Activated naive CD4-positive, alpha-beta T cell treated with anti-CD3 and anti-CD28 coated beads, Interleukin-2, amount 10 ng/mL, durations not matched to agents 7 days and 5 days (primary cell): ENCODE measurements around the gene TIPRL.

ENCODE experiments used
- CTCF ChIA-PET: fragments of 350-600 bp; sonication (Branson Sonifier 250); formaldehyde crosslinking; loops from one replicate; lab custom pipeline; 2021; ENCODE audit warnings: antibody characterized with exemption; lab: Charles Lee
- DNase-seq: peaks from one replicate; pipeline ENCODE4 v3.0.0-alpha.2; 2020
- H3K27ac Mint-ChIP-seq: one replicate; pipeline ENCODE4 v1.8.0; 2021; ENCODE audit warnings: mild to moderate bottlenecking, moderate library complexity, mixed read lengths
- H3K27me3 Mint-ChIP-seq: one replicate; pipeline ENCODE4 v1.8.0; 2021; ENCODE audit warnings: mild to moderate bottlenecking, mixed read lengths
- H3K36me3 Mint-ChIP-seq: one replicate; pipeline ENCODE4 v1.8.0; 2021; ENCODE audit warnings: mixed read lengths
- H3K4me1 Mint-ChIP-seq: one replicate; pipeline ENCODE4 v1.8.0; 2021; ENCODE audit warnings: mixed read lengths
- H3K4me3 Mint-ChIP-seq: one replicate; pipeline ENCODE4 v1.8.0; 2021; ENCODE audit warnings: mild to moderate bottlenecking, moderate library complexity, mixed read lengths
- H3K9me3 Mint-ChIP-seq: one replicate; pipeline ENCODE4 v1.8.0; 2021; ENCODE audit warnings: mixed read lengths

The TIPRL gene

GRCh38 chr1:168178638-168179437 is at the start of gene TIPRL:
Gene TIPRL (plus strand): TSS chr1:168178962. CDS start chr1:168179078, 116 bp downstream.
- no peaks in the 10 kb centered on the region for H3K27me3 Mint-ChIP-seq
- H3K36me3 Mint-ChIP-seq = peaks cover 5% of the 10 kb centered on the region
- no peaks in the 10 kb centered on the region for H3K9me3 Mint-ChIP-seq
- no peak within 1 kb of the TSS for H3K4me3 Mint-ChIP-seq
- CTCF ChIA-PET = interaction anchor here (1.0 to 2.4 kb wide), 3 partner anchors 56 to 164 kb away, joined by 3 to 6 read pairs (median 3); no protein-coding TSS in a partner anchor
- DNase-seq = peak; percentile 96
- peaks cover 11% of the 10 kb centered on the region for H3K4me1 Mint-ChIP-seq
- no peak within 1 kb of the TSS for H3K27ac Mint-ChIP-seq

- H3K4me3 Mint-ChIP-seq = no peak overlapping the region
- no peaks in the 10 kb centered on the region for H3K36me3 Mint-ChIP-seq
- DNase-seq = no peak
- peaks cover 40% of the 10 kb centered on the region for H3K27me3 Mint-ChIP-seq
- H3K4me1 Mint-ChIP-seq = no peaks in the 10 kb centered on the region
- H3K9me3 Mint-ChIP-seq = peaks cover 2% of the 10 kb centered on the region
- no peak overlapping the region for H3K27ac Mint-ChIP-seq
- CTCF ChIA-PET = interaction anchor here (1.0 kb wide), 1 partner anchor 16 kb away, joined by 3 read pairs; no protein-coding TSS in a partner anchor
These were observed 48.8 kb upstream of the TIPRL start for GRCh38 chr1:168129933-168130332.

- no peak overlapping the region for H3K4me3 Mint-ChIP-seq
- peaks cover 3% of the 10 kb centered on the region for H3K36me3 Mint-ChIP-seq
- H3K27me3 Mint-ChIP-seq = peaks cover 60% of the 10 kb centered on the region
- no peak overlapping the region for H3K27ac Mint-ChIP-seq
- DNase-seq = no peak
- H3K4me1 Mint-ChIP-seq = peaks cover 13% of the 10 kb centered on the region
- CTCF ChIA-PET = interaction anchor here (1.0 kb wide), 1 partner anchor 50 kb away, joined by 3 read pairs; no protein-coding TSS in a partner anchor
- H3K9me3 Mint-ChIP-seq = no peaks in the 10 kb centered on the region
These were observed 44.6 kb upstream of the TIPRL start for GRCh38 chr1:168134132-168134531.

DNA sequence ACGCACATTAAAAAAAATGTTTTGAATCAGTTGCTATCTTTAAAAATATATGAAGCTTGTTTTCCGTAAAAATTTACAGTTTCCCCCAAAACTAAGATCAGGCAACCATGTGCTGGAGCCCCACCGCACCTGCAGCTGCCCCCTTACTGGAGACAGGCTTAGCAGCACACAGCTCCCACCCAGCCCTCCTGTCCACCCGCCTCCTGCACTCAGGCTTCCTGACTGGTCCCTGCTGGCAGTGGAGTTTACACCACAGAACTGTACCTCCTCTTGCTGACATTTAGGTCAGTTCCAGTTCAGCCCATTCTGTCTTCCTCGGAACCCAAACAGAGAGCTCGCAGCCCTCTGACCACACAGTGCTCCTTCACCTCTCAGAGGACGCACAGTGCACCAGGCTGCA is 44.1 kb upstream of the TIPRL start:
- Mint-ChIP-seq H3K9me3 (no peaks in the 10 kb centered on the region), H3K27me3 (peaks cover 60% of the 10 kb centered on the region), H3K36me3 (peaks cover 3% of the 10 kb centered on the region), H3K27ac (no peak overlapping the region), H3K4me3 (no peak overlapping the region), H3K4me1 (peaks cover 13% of the 10 kb centered on the region)
- no peak for DNase-seq
- CTCF ChIA-PET = interaction anchor here (1.0 kb wide), 1 partner anchor 50 kb away, joined by 3 read pairs; no protein-coding TSS in a partner anchor

DNA sequence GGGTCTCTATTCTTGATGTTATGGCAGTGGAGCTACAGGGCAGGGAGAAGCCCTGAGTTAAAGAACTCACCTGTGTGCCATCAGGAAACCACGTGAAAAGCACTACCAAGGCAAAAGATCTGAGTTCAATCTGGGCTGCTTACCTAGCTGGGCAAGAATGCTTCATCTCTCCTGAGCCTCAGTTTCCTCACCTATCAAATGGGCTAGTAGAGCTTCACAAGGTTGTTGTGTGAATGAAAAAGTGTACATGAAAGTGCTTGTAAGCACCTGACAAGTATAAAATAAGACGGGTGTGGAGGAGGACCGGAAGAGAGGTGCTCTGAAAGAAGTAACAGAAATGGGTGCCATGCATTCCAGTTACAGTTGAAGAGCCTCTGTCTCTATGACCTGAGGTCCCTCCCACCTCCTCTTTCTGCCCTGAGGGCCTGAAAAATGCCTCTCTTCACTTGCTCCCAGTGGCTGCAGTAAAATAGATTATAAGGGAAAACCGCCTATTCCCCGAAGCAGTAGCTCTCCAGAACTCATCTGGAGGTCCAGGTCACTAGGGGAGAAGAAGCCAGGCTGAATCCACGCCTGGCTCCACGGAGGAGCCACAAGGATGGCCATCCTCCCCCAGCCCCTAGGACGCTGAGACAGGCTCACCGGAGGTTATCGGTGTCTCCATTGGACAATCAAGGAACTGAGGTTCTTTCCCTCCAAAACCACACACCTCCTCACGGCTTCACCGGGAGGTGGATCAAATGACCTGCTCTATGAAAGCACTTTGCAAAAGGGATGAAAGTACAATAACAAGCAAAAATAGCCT is 43.4 kb upstream of the TIPRL start:
- Mint-ChIP-seq H3K9me3 (no peaks in the 10 kb centered on the region), H3K4me1 (peaks cover 13% of the 10 kb centered on the region), H3K27ac (no peak overlapping the region), H3K4me3 (peak overlapping the region; percentile 69), H3K36me3 (peaks cover 3% of the 10 kb centered on the region), H3K27me3 (peaks cover 54% of the 10 kb centered on the region)
- CTCF ChIA-PET = no interaction called here
- no peak for DNase-seq

GRCh38 chr1:168135921-168136708 is 42.6 kb upstream of the TIPRL start:
- Mint-ChIP-seq H3K27ac (no peak overlapping the region), H3K4me1 (peaks cover 13% of the 10 kb centered on the region), H3K27me3 (peaks cover 56% of the 10 kb centered on the region), H3K4me3 (peak overlapping the region; percentile 69), H3K36me3 (peaks cover 3% of the 10 kb centered on the region), H3K9me3 (no peaks in the 10 kb centered on the region)
- peak; percentile 39 for DNase-seq
- CTCF ChIA-PET = no interaction called here

DNA sequence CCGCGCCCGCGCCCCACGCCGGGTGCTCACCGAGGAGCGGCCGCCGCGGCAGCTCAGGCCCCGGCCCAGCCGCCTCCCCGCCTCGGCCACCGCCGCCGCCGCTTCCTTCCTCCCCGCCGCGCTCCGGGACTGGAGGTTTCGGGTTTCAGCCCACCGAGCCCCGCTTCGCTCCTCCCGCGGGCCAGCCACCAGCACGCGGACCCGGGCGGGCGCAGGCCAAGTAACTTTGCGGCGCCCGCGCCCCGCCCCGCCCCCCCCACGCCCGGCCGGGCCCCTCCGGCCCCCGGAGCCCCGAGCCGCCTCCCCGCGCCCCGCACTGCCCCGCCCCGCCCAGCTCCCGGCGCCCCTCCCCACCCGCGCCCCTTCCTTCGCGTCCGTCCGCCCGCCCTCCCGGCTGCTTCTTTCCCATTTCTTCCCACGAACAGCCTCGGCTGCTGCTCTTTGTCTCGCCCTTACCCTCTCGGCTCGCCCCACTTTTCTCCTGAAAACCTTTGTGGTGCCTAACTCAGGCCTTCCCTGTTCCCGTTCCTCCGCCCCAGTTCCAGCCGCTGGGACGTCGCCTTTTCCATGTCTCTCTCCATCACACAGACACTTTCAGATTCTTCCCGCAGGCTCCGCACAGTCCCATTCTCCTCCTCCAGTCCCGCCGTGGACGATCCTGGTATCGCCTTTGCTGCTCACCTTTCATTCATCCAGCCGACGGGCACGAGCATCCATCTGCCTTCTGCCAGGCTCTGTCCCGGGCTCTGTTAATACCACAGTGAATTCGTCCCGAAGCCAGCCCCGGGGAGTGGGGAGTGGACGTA is 41.9 kb upstream of the TIPRL start, which contains the start of gene GPR161:
TSS of gene GPR161 (minus strand) at position 222 of the 806 bp plus-strand sequence. CDS start 32,080 bp downstream, outside the sequence.
- Mint-ChIP-seq H3K27ac (no peak within 1 kb of the TSS), H3K27me3 (peaks cover 55% of the 10 kb centered on the region), H3K4me1 (peaks cover 13% of the 10 kb centered on the region), H3K36me3 (peaks cover 3% of the 10 kb centered on the region), H3K4me3 (peak within 1 kb of the TSS; percentile 73), H3K9me3 (no peaks in the 10 kb centered on the region)
- peak; percentile 55 for DNase-seq
- CTCF ChIA-PET = no interaction called here

- no peaks in the 10 kb centered on the region for H3K9me3 Mint-ChIP-seq
- no peak overlapping the region for H3K27ac Mint-ChIP-seq
- no peak for DNase-seq
- CTCF ChIA-PET = interaction anchor here (0.6 kb wide), 1 partner anchor 934 kb away, joined by 5 read pairs; no protein-coding TSS in a partner anchor
- H3K27me3 Mint-ChIP-seq = peaks cover 58% of the 10 kb centered on the region
- H3K4me1 Mint-ChIP-seq = peaks cover 13% of the 10 kb centered on the region
- peaks cover 3% of the 10 kb centered on the region for H3K36me3 Mint-ChIP-seq
- peak overlapping the region; percentile 73 for H3K4me3 Mint-ChIP-seq
These were observed 41.3 kb upstream of the TIPRL start for GRCh38 chr1:168137515-168137821.

- DNase-seq = no peak
- no peak overlapping the region for H3K4me3 Mint-ChIP-seq
- CTCF ChIA-PET = interaction anchor here (0.6 kb wide), 1 partner anchor 935 kb away, joined by 5 read pairs; no protein-coding TSS in a partner anchor
- peaks cover 3% of the 10 kb centered on the region for H3K36me3 Mint-ChIP-seq
- no peak overlapping the region for H3K27ac Mint-ChIP-seq
- H3K27me3 Mint-ChIP-seq = peaks cover 56% of the 10 kb centered on the region
- peaks cover 13% of the 10 kb centered on the region for H3K4me1 Mint-ChIP-seq
- H3K9me3 Mint-ChIP-seq = no peaks in the 10 kb centered on the region
These were observed 40.6 kb upstream of the TIPRL start for GRCh38 chr1:168138134-168138533.

GRCh38 chr1:168139070-168139469 is 39.7 kb upstream of the TIPRL start:
- Mint-ChIP-seq H3K27ac (no peak overlapping the region), H3K36me3 (peaks cover 3% of the 10 kb centered on the region), H3K4me1 (peaks cover 13% of the 10 kb centered on the region), H3K9me3 (no peaks in the 10 kb centered on the region), H3K4me3 (no peak overlapping the region), H3K27me3 (peaks cover 62% of the 10 kb centered on the region)
- no peak for DNase-seq
- CTCF ChIA-PET = interaction anchor here (1.2 kb wide), 1 partner anchor 54 kb away, joined by 3 read pairs; no protein-coding TSS in a partner anchor

- peaks cover 50% of the 10 kb centered on the region for H3K27me3 Mint-ChIP-seq
These were observed 36.8 kb upstream of the TIPRL start for GRCh38 chr1:168141871-168142385.

GRCh38 chr1:168145184-168146159 is 33.3 kb upstream of the TIPRL start:
- Mint-ChIP-seq H3K4me1 (peaks cover 13% of the 10 kb centered on the region), H3K4me3 (no peak overlapping the region), H3K9me3 (no peaks in the 10 kb centered on the region), H3K27me3 (peaks cover 38% of the 10 kb centered on the region), H3K36me3 (no peaks in the 10 kb centered on the region), H3K27ac (no peak overlapping the region)
- peak; percentile 88 for DNase-seq
- CTCF ChIA-PET = interaction anchor here (0.7 to 1.3 kb wide), 11 partner anchors 14 to 224 kb away, joined by 3 to 5 read pairs (median 3); no protein-coding TSS in a partner anchor

More at GRCh38 chr1:168141871-168142385, 36.8 kb upstream of the TIPRL start:
- no peak for DNase-seq
- Mint-ChIP-seq H3K36me3 (peaks cover 3% of the 10 kb centered on the region), H3K9me3 (no peaks in the 10 kb centered on the region), H3K4me1 (peaks cover 13% of the 10 kb centered on the region), H3K27ac (no peak overlapping the region), H3K4me3 (no peak overlapping the region)
- CTCF ChIA-PET = no interaction called here
